Measurements from ENCODE around the gene RALGAPB.

GRCh38 chr20:38608188-38608587 is 135.5 kb downstream of the RALGAPB start:
- TF ChIP-seq CTCF (optimal IDR thresholded peaks at IDR 0.05 in 1 of 3, IDR thresholded peaks at IDR 0.05 in 1 of 3, conservative IDR thresholded peaks at IDR 0.05 in 1 of 3; ENCODE audit: extremely low read depth in 1 of 3, insufficient read depth in 2 of 3, low read length in 3 of 3) (no peak), EZH2 (IDR thresholded peaks at IDR 0.05; ENCODE audit: low read length) (no peak)

All from keratinocyte (primary cell).